H1 (cell line): ENCODE measurements around the gene KLF5. TPM values are rescaled to one million over a fixed set of nuclear protein-coding genes. Genes with fewer than 3 reads are reported as not detected.

Source experiments
- CTCF ChIA-PET: fragments of 300-600 bp; sonication (Branson Sonifier 250); formaldehyde crosslinking; loops from one replicate; lab custom pipeline; 2021; ENCODE audit not compliant: partially characterized antibody; lab: Charles Lee
- POLR2A ChIA-PET: fragments of 300-600 bp; sonication (Branson Sonifier 250); formaldehyde crosslinking; loops from one replicate; lab custom pipeline; 2021; ENCODE audit warnings: inconsistent platforms; ENCODE audit not compliant: partially characterized antibody; lab: Charles Lee
- DNase-seq, 2 experiments: peaks; one replicate each; pipeline versions ENCODE4 v3.0.0 to v3.0.0-alpha.2; 2010 to 2022; ENCODE audit warnings: low spot score in 2 of 2, low read depth in 1 of 2, mixed read lengths in 1 of 2
- FAIRE-seq: peaks from 2 replicates; lab custom pipeline; 2011; peaks lifted over from hg19 to GRCh38; lab: Jason Lieb, UNC
- H2AFZ ChIP-seq: 2 replicates; pipeline ENCODE4 v1.8.1; 2012; ENCODE audit warnings: low read length, inconsistent platforms
- H2AK5ac ChIP-seq: 2 replicates; pipeline ENCODE4 v1.6.1; 2013; ENCODE audit warnings: low read depth, low read length
- H2BK120ac ChIP-seq: replicated peaks from 2 replicates; pipeline ENCODE3; 2013; ENCODE audit warnings: low read depth, low read length, inconsistent platforms
- H2BK12ac ChIP-seq: 2 replicates; pipeline ENCODE4 v1.6.1; 2013; ENCODE audit warnings: low read depth, low read length
- H2BK15ac ChIP-seq: 2 replicates; pipeline ENCODE4 v1.6.1; 2013; ENCODE audit warnings: low read length
- H2BK20ac ChIP-seq: 2 replicates; pipeline ENCODE4 v1.6.1; 2013; ENCODE audit warnings: low read length
- H2BK5ac ChIP-seq: 2 replicates; pipeline ENCODE4 v1.6.1; 2013; ENCODE audit warnings: low read depth, low read length
- H3K14ac ChIP-seq: 2 replicates; pipeline ENCODE4 v1.6.1; 2013; ENCODE audit warnings: inconsistent platforms; ENCODE audit not compliant: insufficient read length
- H3K18ac ChIP-seq: 2 replicates; pipeline ENCODE4 v1.6.1; 2013; ENCODE audit warnings: low read length; ENCODE audit errors: extremely low read depth
- H3K23ac ChIP-seq: 2 replicates; pipeline ENCODE4 v1.6.1; 2013; ENCODE audit warnings: inconsistent platforms; ENCODE audit not compliant: insufficient read length
- H3K23me2 ChIP-seq: 2 replicates; pipeline ENCODE4 v1.6.1; 2013; ENCODE audit warnings: low read depth, low read length
- H3K27ac ChIP-seq: 2 replicates; pipeline ENCODE4 v1.6.1; 2011; ENCODE audit warnings: low read depth, low read length, inconsistent platforms
- H3K27me3 ChIP-seq, 4 experiments: replicated peaks in 1 of 4; 1 replicate in 1 of 4; 2 replicates in 3 of 4; pipeline versions ENCODE4 v1.6.1 to v1.8.1; 2011 to 2013; ENCODE audit warnings: low read length in 3 of 4, mild to moderate bottlenecking in 3 of 4, inconsistent platforms in 2 of 4, mixed read lengths in 2 of 4, moderate library complexity in 1 of 4; ENCODE audit not compliant: control insufficient read depth in 3 of 4, insufficient read depth in 3 of 4; ENCODE audit errors: extremely low read depth in 1 of 4
- H3K36me3 ChIP-seq, 4 experiments: 2 replicates each; pipeline versions ENCODE4 v1.6.1 to v1.8.1; 2011 to 2013; ENCODE audit warnings: mild to moderate bottlenecking in 4 of 4, low read length in 3 of 4, moderate library complexity in 2 of 4, control low read depth in 1 of 4, inconsistent platforms in 1 of 4; ENCODE audit not compliant: insufficient read depth in 4 of 4, control insufficient read depth in 2 of 4
- H3K4ac ChIP-seq: replicated peaks from 2 replicates; pipeline ENCODE3; 2013; ENCODE audit warnings: low read length, low read depth, mixed read lengths, inconsistent platforms; ENCODE audit not compliant: insufficient read length
- H3K4me1 ChIP-seq, 4 experiments: replicated peaks in 1 of 4; 1 replicate in 1 of 4; 2 replicates in 3 of 4; pipeline versions ENCODE4 v1.6.1 to v1.8.1; 2011 to 2013; ENCODE audit warnings: low read length in 3 of 4, inconsistent platforms in 2 of 4, mixed read lengths in 1 of 4; ENCODE audit not compliant: insufficient read depth in 4 of 4, control insufficient read depth in 3 of 4
- H3K4me2 ChIP-seq, 2 experiments: 2 replicates each; pipeline versions ENCODE4 v1.6.1 to v1.8.1; 2011 to 2013; ENCODE audit warnings: low read depth in 2 of 2, low read length in 2 of 2, control low read depth in 1 of 2, inconsistent platforms in 1 of 2, mild to moderate bottlenecking in 1 of 2; ENCODE audit not compliant: insufficient read depth in 1 of 2
- H3K4me3 ChIP-seq, 4 experiments: fragments of 200-600, 300-600 bp in 1 of 4; sonication (generic), shearing (Covaris generic), sonication (Bioruptor Twin) in 1 of 4; 2 replicates each; pipeline versions ENCODE4 v1.5.1 to v1.8.1; 2011 to 2016; ENCODE audit warnings: low read length in 4 of 4, low read depth in 3 of 4, control low read depth in 2 of 4, inconsistent platforms in 2 of 4, mild to moderate bottlenecking in 2 of 4, mixed read lengths in 1 of 4, moderate library complexity in 1 of 4; ENCODE audit not compliant: insufficient read depth in 2 of 4; ENCODE audit errors: extremely low read depth in 1 of 4
- H3K56ac ChIP-seq: replicated peaks from 2 replicates; pipeline ENCODE3; 2013; ENCODE audit warnings: low read depth, mild to moderate bottlenecking, mixed read lengths, low read length, inconsistent platforms; ENCODE audit not compliant: insufficient read length
- H3K79me1 ChIP-seq: 2 replicates; pipeline ENCODE4 v1.6.1; 2013; ENCODE audit warnings: low read depth, low read length, control low read depth
- H3K79me2 ChIP-seq, 2 experiments: 2 replicates each; pipeline versions ENCODE4 v1.6.1 to v1.8.1; 2012 to 2013; ENCODE audit warnings: low read length in 2 of 2, mild to moderate bottlenecking in 2 of 2, inconsistent platforms in 1 of 2; ENCODE audit not compliant: insufficient read depth in 2 of 2, control insufficient read depth in 1 of 2
- H3K9ac ChIP-seq, 4 experiments: replicated peaks in 1 of 4; 1 replicate in 1 of 4; 2 replicates in 3 of 4; pipeline versions ENCODE4 v1.6.1 to v1.8.1; 2011 to 2013; ENCODE audit warnings: low read depth in 3 of 4, low read length in 3 of 4, control low read depth in 2 of 4, mild to moderate bottlenecking in 2 of 4, moderate library complexity in 2 of 4, inconsistent platforms in 1 of 4; ENCODE audit errors: extremely low read depth in 1 of 4
- H3K9me3 ChIP-seq, 2 experiments: 2 replicates each; pipeline versions ENCODE4 v1.6.1 to v1.8.1; 2012 to 2013; ENCODE audit warnings: mild to moderate bottlenecking in 2 of 2, moderate library complexity in 2 of 2, control low read depth in 1 of 2, inconsistent platforms in 1 of 2, low read depth in 1 of 2, low read length in 1 of 2, mixed read lengths in 1 of 2; ENCODE audit not compliant: insufficient read depth in 2 of 2
- H4K20me1 ChIP-seq, 2 experiments: replicated peaks in 1 of 2; 2 replicates each; pipeline versions ENCODE3 to v1.8.1; 2011 to 2013; ENCODE audit warnings: inconsistent platforms in 2 of 2, low read length in 2 of 2, mild to moderate bottlenecking in 1 of 2; ENCODE audit not compliant: insufficient read depth in 2 of 2, control insufficient read depth in 1 of 2
- H4K5ac ChIP-seq: 2 replicates; pipeline ENCODE4 v1.6.1; 2013; ENCODE audit warnings: low read length, low read depth, mixed read lengths, inconsistent platforms; ENCODE audit not compliant: insufficient read length
- H4K8ac ChIP-seq: 2 replicates; pipeline ENCODE4 v1.8.0; 2013; ENCODE audit warnings: mild to moderate bottlenecking, moderate library complexity, low read length, inconsistent platforms; ENCODE audit not compliant: insufficient read depth; ENCODE audit errors: extremely low read depth
- H4K91ac ChIP-seq: replicated peaks from 2 replicates; pipeline ENCODE3; 2013; ENCODE audit warnings: low read length, mixed read lengths, inconsistent platforms; ENCODE audit not compliant: insufficient read length
- BACH1 ChIP-seq: IDR thresholded peaks from 2 replicates; pipeline ENCODE4 v1.6.1; 2012; ENCODE audit warnings: low read length, improper control_type of control experiment
- CBX8 ChIP-seq: fragments of 300-800, 300-1000 bp; sonication (generic); IDR thresholded peaks from 2 replicates; pipeline ENCODE4 v1.7.1; 2016; ENCODE audit warnings: low read depth, low read length, borderline replicate concordance
- E2F6 ChIP-seq: IDR thresholded peaks from 2 replicates; pipeline ENCODE4 v1.6.1; 2012; ENCODE audit warnings: inconsistent platforms
- FOSL1 ChIP-seq: IDR thresholded peaks from 2 replicates; pipeline ENCODE4 v1.6.1; 2011; ENCODE audit warnings: mild to moderate bottlenecking, low read depth, low read length, moderate library complexity; ENCODE audit not compliant: insufficient read depth
- NANOG ChIP-seq: IDR thresholded peaks from 2 replicates; pipeline ENCODE4 v1.6.1; 2011; ENCODE audit warnings: low read length, low read depth, mild to moderate bottlenecking, inconsistent platforms; ENCODE audit not compliant: insufficient read depth, poor library complexity, severe bottlenecking
- RBBP5 ChIP-seq: IDR thresholded peaks from 2 replicates; pipeline ENCODE4 v1.7.1; 2012; ENCODE audit warnings: low read depth, mild to moderate bottlenecking, inconsistent platforms, low read length, moderate library complexity, borderline replicate concordance
- SIX5 ChIP-seq: IDR thresholded peaks from 2 replicates; pipeline ENCODE4 v1.6.1; 2011; ENCODE audit warnings: mild to moderate bottlenecking, low read depth, low read length
- WGBS, 2 experiments: shearing (Covaris generic) in 1 of 2; methylation state at CpG; one replicate each; pipeline versions ENCODE4 v1.1.6 to v1.1.7; 2013 to 2015; ENCODE audit warnings: low lambda C conversion rate in 2 of 2, mixed read lengths in 2 of 2, inconsistent platforms in 1 of 2, low coverage in 1 of 2, missing lambda C conversion rate in 1 of 2; ENCODE audit not compliant: insufficient replicate concordance in 2 of 2, insufficient coverage in 1 of 2, insufficient read length in 1 of 2; ENCODE audit errors: extremely low coverage in 1 of 2, missing lambda C conversion rate in 1 of 2; 5-methylcytosine and 5-hydroxymethylcytosine counted together
- polyA plus RNA-seq, 7 experiments: library from polyadenylated mRNA; depleted of rRNA in 3 of 7; stranded (reverse) in 5 of 7; unstranded in 2 of 7; fragments of >200 nt in 5 of 7; fragments of 200-250 nt in 2 of 7; gene quantifications; 1 replicate in 5 of 7; 2 replicates in 1 of 7; 4 replicates in 1 of 7; pipeline versions ENCODE4 v1.2.1 to v1.2.3, GENCODE V29; 2011 to 2013; ENCODE audit warnings: missing spikeins in 2 of 7, mixed read lengths in 2 of 7
- total RNA-seq: library from RNA; stranded (reverse); fragmentation: NEBNext Ultra II Directional; extraction: Animal tissue kit (Norgen Biotek cat#: 25700); gene quantifications from 2 replicates; pipeline ENCODE4 v1.2.1, GENCODE V29; 2021

The KLF5 gene
- total and polyA plus RNA-seq, 2 of the 8 experiments (the other 6 are each of a cell fraction or from before 2014, with no cell fraction given): 1.2 to 2.3 TPM

DNA sequence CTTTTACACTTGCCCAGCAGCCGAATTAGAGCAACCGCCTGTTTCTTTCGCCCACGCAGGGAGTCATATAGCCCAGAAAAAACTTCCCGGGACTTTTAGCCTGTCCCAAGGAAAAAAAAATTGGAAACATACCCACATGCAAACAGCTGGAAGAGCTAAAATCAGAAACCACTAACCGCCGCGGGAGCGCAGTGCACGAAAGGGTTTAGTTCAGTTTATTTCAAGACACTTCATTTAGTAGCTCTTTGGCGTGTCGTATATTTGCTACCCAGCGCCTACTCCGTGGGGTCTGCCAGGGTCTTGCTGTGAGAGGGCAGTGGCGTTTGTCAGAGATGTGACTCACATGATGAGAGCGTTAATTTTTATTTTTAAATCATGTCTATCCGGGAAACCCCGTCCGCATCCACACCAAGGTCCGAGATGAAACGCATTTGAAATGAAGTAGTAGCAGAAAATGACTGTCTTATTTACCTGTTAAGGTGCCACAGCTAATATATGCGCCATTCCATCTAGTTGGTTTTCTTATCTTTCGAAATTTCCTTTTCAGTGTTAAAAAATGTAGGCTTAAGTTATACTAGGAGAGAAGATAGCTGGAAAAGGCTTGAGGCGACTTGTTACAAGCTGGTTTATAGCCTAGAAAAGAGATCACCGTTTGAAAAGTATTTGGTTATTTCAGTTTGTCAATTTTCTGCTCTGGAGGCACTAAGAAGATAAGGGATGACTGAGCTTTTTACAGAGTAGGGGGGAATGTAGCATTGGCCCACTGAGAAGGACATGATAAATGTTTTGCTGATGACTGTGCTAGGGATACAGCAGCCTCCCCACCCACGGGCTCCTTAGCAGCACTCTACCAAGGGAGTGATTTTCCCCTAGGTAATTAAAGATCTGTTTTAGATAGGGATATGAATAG is 1.7 kb downstream of the KLF5 start:
- Histone ChIP-seq H2BK12ac (0 out of 2 replicates have a peak overlapping the region, but pooled peaks have one; percentile 5), H3K4me2 (peak overlapping the region; percentile 90 to 94), H3K4me1 (peaks cover 0 to 12% (median 0%) of the 10 kb centered on the region in 4 experiments; a peak in 5 of 7 replicates), H3K36me3 (no peaks in the 10 kb centered on the region), H3K18ac (no peak overlapping the region), H3K79me2 (no peaks in the 10 kb centered on the region), H3K56ac (no peak overlapping the region), H2AFZ (no peak overlapping the region), H4K8ac (no peak overlapping the region), H3K27me3 (peaks cover 14 to 55% (median 37%) of the 10 kb centered on the region in 4 experiments), H3K9me3 (no peaks in the 10 kb centered on the region), H2BK15ac (no peak overlapping the region), H2BK5ac (no peak overlapping the region), H3K79me1 (0 out of 2 replicates have a peak, but pooled peaks cover 2% of the 10 kb centered on the region), H4K5ac (no peak overlapping the region), H4K91ac (no peak overlapping the region), H3K23me2 (peaks cover 3% of the 10 kb centered on the region), H3K27ac (no peak overlapping the region), H2BK20ac (no peak overlapping the region), H2BK120ac (no peak overlapping the region), H3K9ac (peak overlapping the region in 1 of 4 experiments; percentile 49; a peak in 2 of 7 replicates), H4K20me1 (peaks cover 0 to 4% of the 10 kb centered on the region in 2 experiments), H3K14ac (no peak overlapping the region), H3K23ac (no peak overlapping the region), H3K4ac (no peak overlapping the region), H2AK5ac (no peak overlapping the region), H3K4me3 (peak overlapping the region; percentile 53 to 78 (median 58); a peak in 7 of 8 replicates)
- CTCF ChIA-PET: interaction anchor here (0.7 to 2.5 kb wide), 7 partner anchors 11 to 330 kb away, joined by 3 to 17 read pairs (median 3); no protein-coding TSS in a partner anchor
- 20% methylated on average over 26 of the region's 26 CpGs; no CpG with 5 or more reads in 1 of the 2 experiments for WGBS, 2 experiments
- no peak for DNase-seq
- POLR2A ChIA-PET: interaction anchor here (1.3 to 1.4 kb wide), 2 partner anchors 14 to 18 kb away, joined by 5 to 8 read pairs; no protein-coding TSS in a partner anchor
- FAIRE-seq: peak; percentile 7
- no peak for TF ChIP-seq E2F6
- TF ChIP-seq CBX8: peak; percentile 71; the same call in 1 of the 2 replicates
- no peak for TF ChIP-seq FOSL1
- no peak for TF ChIP-seq BACH1
- TF ChIP-seq RBBP5: no peak
- TF ChIP-seq SIX5: no peak
- no peak for TF ChIP-seq NANOG
